GM06990 (cell line): Measurements from ENCODE around the gene BOD1.
A peak's percentile ranks its signal among the peaks of the same experiment; 100 is the strongest.

Experiments used
- DNase-seq: peaks from one replicate; pipeline ENCODE4 v3.0.0-alpha.2; 2011; ENCODE audit not compliant: insufficient read length; ENCODE audit errors: extremely low read depth
- H3K27me3 ChIP-seq: replicated peaks from 2 replicates; pipeline ENCODE4 v1.6.0; 2011; ENCODE audit warnings: low read length; ENCODE audit not compliant: control insufficient read depth, insufficient read depth
- H3K36me3 ChIP-seq: 2 replicates; pipeline ENCODE4 v1.5.1; 2011; ENCODE audit warnings: low read length; ENCODE audit not compliant: control insufficient read depth, insufficient read depth
- H3K4me3 ChIP-seq: replicated peaks from 2 replicates; pipeline ENCODE4 v1.5.1; 2011; ENCODE audit warnings: low read depth, mild to moderate bottlenecking, control low read depth, low read length
- CTCF ChIP-seq: IDR thresholded peaks from 2 replicates; pipeline ENCODE4 v1.5.1; 2011; ENCODE audit warnings: low read length, control low read depth, mild to moderate bottlenecking, inconsistent platforms; ENCODE audit not compliant: insufficient read depth, poor library complexity, severe bottlenecking

BOD1 gene

GRCh38 chr5:173620784-173621183 is 4.3 kb upstream of the BOD1 start:
- no peaks in the 10 kb centered on the region for H3K27me3 ChIP-seq
- no peak overlapping the region for H3K4me3 ChIP-seq
- H3K36me3 ChIP-seq = no peaks in the 10 kb centered on the region
- DNase-seq = no peak
- TF ChIP-seq CTCF = no peak

DNA sequence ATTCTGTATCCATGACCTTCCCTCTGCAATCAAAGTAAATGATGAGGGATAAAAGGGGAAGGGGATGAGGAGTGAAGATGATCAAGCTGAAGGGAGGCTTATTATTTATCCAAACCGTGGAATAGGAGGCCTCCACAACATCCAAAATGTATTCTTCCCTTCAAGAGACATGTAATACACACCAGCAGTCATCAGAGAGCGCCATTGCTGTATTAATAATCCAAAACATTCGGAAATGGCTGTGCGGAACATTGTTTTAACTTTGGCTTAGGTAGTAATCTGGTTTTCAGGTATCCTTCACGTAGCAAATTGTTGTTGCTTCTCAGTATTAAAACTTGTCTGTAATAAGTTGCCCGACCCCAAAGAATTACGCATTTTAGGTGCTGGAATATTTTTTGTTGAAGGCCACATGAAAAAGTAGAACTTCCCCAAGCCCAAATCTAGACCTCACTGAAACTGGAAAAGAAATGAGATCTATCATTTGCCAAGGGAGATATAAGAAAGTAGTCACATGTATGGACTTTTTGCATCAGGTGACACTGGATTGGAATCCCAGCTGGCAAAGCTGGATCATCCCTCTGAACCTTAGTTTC is 2.6 kb upstream of the BOD1 start:
- H3K36me3 ChIP-seq = no peaks in the 10 kb centered on the region; the same call in 1 of the 2 replicates
- DNase-seq = no peak
- H3K4me3 ChIP-seq = no peak overlapping the region
- no peaks in the 10 kb centered on the region for H3K27me3 ChIP-seq
- peak; percentile 67 for TF ChIP-seq CTCF

DNA sequence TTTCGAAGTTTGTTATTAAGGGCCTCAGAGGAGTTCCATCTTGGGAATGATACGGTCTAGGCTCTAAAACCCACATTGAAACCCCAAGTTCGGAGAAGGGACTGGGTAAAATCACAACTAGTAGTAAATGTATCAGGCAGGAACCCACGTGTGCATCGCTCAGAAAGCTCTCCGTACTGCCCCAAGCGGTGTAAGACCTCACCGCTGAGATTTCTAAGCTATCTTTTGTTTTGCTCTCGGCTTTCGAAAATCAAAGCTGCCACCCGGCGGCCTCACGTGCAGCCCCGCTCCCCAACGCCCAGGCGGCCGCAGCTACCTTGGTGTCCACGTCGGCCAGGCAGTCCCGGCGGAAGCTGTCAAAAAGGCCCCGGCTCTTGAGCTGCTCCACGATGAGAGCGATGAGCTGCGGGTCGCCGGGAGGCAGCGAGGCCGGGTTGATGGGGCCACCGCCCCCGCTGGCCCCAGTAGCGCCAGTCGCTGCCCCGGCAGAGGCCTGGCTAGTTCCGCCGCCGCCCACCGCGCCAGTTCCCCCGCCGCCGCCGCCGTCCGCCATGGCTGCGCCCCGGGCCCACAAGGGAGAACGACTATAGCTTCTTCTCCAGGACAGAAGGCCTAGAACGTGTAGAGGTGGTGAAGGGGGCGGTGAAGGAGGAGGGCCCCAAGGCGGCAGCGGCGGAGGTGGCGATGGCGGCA is 420 bp downstream of the BOD1 start:
- peak; percentile 77 for DNase-seq
- Histone ChIP-seq H3K36me3 (peaks cover 4% of the 10 kb centered on the region), H3K27me3 (no peaks in the 10 kb centered on the region), H3K4me3 (peak overlapping the region; percentile 81)
- peak; percentile 85 for TF ChIP-seq CTCF

GRCh38 chr5:173614591-173614990 is 1.9 kb downstream of the BOD1 start:
- Histone ChIP-seq H3K27me3 (no peaks in the 10 kb centered on the region), H3K36me3 (peaks cover 7% of the 10 kb centered on the region), H3K4me3 (no peak overlapping the region)
- TF ChIP-seq CTCF = no peak
- DNase-seq = no peak

- Histone ChIP-seq H3K27me3 (no peaks in the 10 kb centered on the region), H3K4me3 (no peak overlapping the region), H3K36me3 (peaks cover 10% of the 10 kb centered on the region)
- TF ChIP-seq CTCF = no peak
- DNase-seq = no peak
Measured at GRCh38 chr5:173613433-173614159, 2.9 kb downstream of the BOD1 start.
